Hippocampal formation (tissue), 2 donors: ENCODE results near the gene IGF2R.

Experiments used
- DNase-seq, 2 donors: peaks; one replicate each; lab custom pipeline; 2025; lab: John Stamatoyannopoulos, UW

Gene IGF2R

GRCh38 chr6:160049346-160049745 is 80.5 kb downstream of the IGF2R start:
- no peak for DNase-seq

GRCh38 chr6:160050022-160050421 is 81.1 kb downstream of the IGF2R start:
- no peak for DNase-seq

GRCh38 chr6:160051390-160051789 is 82.5 kb downstream of the IGF2R start:
- DNase-seq = no peak

- DNase-seq = no peak
Observed at GRCh38 chr6:160054271-160054670, 85.4 kb downstream of the IGF2R start.

GRCh38 chr6:160054913-160055312 is 86.0 kb downstream of the IGF2R start:
- DNase-seq = no peak

GRCh38 chr6:160055378-160055777 is 86.5 kb downstream of the IGF2R start:
- no peak for DNase-seq

- DNase-seq = no peak
Observed at GRCh38 chr6:160055813-160056212, 86.9 kb downstream of the IGF2R start.

- DNase-seq = no peak
Observed at GRCh38 chr6:160057080-160057479, 88.2 kb downstream of the IGF2R start.

- DNase-seq = no peak
Observed at GRCh38 chr6:160058603-160059215, 89.8 kb downstream of the IGF2R start.

GRCh38 chr6:160060221-160060620 is 91.3 kb downstream of the IGF2R start:
- no peak for DNase-seq

GRCh38 chr6:160060920-160061447 is 92.1 kb downstream of the IGF2R start:
- no peak for DNase-seq

- no peak for DNase-seq
Observed at GRCh38 chr6:160063771-160064413, 95.0 kb downstream of the IGF2R start.

- DNase-seq = no peak
Observed at GRCh38 chr6:160065200-160065599, 96.3 kb downstream of the IGF2R start.

- DNase-seq = no peak
Observed at GRCh38 chr6:160067564-160067963, 98.7 kb downstream of the IGF2R start.

- DNase-seq = no peak
Observed at GRCh38 chr6:160068346-160068745, 99.5 kb downstream of the IGF2R start.

GRCh38 chr6:160069050-160069454 is 100.2 kb downstream of the IGF2R start:
- no peak for DNase-seq

- no peak for DNase-seq
Observed at GRCh38 chr6:160069459-160069858, 100.6 kb downstream of the IGF2R start.

- no peak for DNase-seq
Observed at GRCh38 chr6:160070427-160070826, 101.5 kb downstream of the IGF2R start.

GRCh38 chr6:160070831-160071230 is 101.9 kb downstream of the IGF2R start:
- no peak for DNase-seq

- DNase-seq = no peak
Observed at GRCh38 chr6:160071805-160072690, 103.2 kb downstream of the IGF2R start.

- DNase-seq = no peak
Observed at GRCh38 chr6:160073272-160073671, 104.4 kb downstream of the IGF2R start.

- no peak for DNase-seq
Observed at GRCh38 chr6:160076009-160076408, 107.1 kb downstream of the IGF2R start.

GRCh38 chr6:160077024-160077423 is 108.1 kb downstream of the IGF2R start:
- DNase-seq = no peak
